ENCODE data around the gene MUC5AC. TPM values are rescaled to one million over a fixed set of nuclear protein-coding genes. Genes with fewer than 3 reads are reported as not detected.

The MUC5AC gene
- total RNA-seq, 1 experiment from 2014 or later = 51.2 TPM

DNA sequence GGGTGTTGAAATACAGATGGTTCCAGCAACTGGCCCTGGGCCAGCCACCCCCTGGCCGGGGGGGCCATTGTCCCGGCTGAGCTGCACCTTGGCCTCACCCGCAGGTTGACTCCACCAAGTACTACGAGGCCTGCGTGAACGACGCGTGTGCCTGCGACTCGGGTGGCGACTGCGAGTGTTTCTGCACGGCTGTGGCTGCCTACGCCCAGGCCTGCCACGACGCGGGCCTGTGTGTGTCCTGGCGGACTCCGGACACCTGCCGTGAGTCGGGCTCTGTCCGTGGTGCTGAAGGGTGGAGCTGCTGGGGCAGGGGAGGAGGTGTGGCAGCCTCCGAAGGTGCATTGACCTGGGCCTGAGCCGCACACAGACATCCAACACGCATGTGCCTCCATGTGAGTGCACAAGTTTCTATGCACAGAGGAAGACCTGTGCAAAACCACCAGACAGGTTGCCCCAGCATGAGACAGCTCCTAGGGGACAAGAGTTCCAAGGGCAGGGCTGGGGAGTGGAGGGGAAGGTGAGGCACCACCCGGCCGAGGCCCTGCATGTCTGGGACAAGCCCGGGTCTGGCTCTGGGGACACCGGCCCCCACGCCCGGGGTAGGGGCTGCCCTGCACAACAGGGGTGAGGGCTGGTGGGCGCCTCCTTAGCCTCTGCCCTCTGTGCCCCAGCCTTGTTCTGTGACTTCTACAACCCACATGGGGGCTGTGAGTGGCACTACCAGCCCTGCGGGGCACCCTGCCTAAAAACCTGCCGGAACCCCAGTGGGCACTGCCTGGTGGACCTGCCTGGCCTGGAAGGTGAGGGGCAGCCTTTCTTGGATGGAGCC lies 81.2 kb downstream of the MUC5AC start:
- CTCF ChIA-PET = interaction anchor here (0.6 kb wide), 1 partner anchor 15 kb away, joined by 3 read pairs; no protein-coding TSS in a partner anchor
- Mint-ChIP-seq H3K4me1 (ENCODE audit: low read depth, unreplicated experiment) (peaks cover 9% of the 10 kb centered on the region), H3K4me3 (ENCODE audit: low read depth, unreplicated experiment) (no peak overlapping the region), H3K9me3 (ENCODE audit: low read depth, unreplicated experiment) (peaks cover 3% of the 10 kb centered on the region), H3K27ac (ENCODE audit: unreplicated experiment) (no peak overlapping the region), H3K36me3 (ENCODE audit: insufficient read depth, unreplicated experiment) (peaks cover 9% of the 10 kb centered on the region), H3K27me3 (ENCODE audit: unreplicated experiment) (no peaks in the 10 kb centered on the region)
- TF ChIP-seq, protein P1, sequence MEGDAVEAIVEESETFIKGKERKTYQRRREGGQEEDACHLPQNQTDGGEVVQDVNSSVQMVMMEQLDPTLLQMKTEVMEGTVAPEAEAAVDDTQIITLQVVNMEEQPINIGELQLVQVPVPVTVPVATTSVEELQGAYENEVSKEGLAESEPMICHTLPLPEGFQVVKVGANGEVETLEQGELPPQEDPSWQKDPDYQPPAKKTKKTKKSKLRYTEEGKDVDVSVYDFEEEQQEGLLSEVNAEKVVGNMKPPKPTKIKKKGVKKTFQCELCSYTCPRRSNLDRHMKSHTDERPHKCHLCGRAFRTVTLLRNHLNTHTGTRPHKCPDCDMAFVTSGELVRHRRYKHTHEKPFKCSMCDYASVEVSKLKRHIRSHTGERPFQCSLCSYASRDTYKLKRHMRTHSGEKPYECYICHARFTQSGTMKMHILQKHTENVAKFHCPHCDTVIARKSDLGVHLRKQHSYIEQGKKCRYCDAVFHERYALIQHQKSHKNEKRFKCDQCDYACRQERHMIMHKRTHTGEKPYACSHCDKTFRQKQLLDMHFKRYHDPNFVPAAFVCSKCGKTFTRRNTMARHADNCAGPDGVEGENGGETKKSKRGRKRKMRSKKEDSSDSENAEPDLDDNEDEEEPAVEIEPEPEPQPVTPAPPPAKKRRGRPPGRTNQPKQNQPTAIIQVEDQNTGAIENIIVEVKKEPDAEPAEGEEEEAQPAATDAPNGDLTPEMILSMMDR (IDR thresholded peaks at IDR 0.05; ENCODE audit: unreplicated experiment) = no peak
- DNase-seq = no peak
- no TSS peak for BruUV-seq (replicated peaks)
- intact Hi-C loops (cut with micrococcal nuclease; ENCODE audit: unreplicated experiment) = loop anchor here (5.0 kb wide), 1 partner anchor 37 kb away; no protein-coding TSS in a partner anchor

DNA sequence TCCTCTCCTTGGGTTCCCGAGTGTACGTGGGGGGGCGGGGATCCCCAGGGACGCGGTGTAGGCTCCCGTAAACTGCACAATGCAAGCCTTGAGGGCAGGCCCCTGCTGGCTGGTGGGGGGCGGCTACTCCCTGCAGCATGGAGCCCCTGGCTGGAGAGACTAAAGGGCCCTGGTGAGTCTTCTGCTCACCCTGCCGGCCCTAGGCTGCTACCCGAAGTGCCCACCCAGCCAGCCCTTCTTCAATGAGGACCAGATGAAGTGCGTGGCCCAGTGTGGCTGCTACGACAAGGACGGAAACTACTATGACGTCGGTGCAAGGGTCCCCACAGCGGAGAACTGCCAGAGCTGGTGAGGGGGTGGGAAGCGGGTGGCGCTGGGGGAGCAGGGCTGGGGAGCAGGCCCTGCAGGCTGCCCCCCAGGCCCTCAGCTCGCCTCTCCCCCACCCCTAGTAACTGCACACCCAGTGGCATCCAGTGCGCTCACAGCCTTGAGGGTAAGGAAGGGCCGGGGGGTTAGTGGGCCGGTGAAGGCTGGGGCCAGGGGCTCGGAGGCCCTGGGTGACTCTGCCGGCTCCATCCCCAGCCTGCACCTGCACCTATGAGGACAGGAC lies 81.9 kb downstream of the MUC5AC start:
- DNase-seq = no peak
- Mint-ChIP-seq H3K27me3 (ENCODE audit: unreplicated experiment) (no peaks in the 10 kb centered on the region), H3K4me1 (ENCODE audit: low read depth, unreplicated experiment) (peaks cover 9% of the 10 kb centered on the region), H3K4me3 (ENCODE audit: low read depth, unreplicated experiment) (no peak overlapping the region), H3K9me3 (ENCODE audit: low read depth, unreplicated experiment) (peaks cover 3% of the 10 kb centered on the region), H3K27ac (ENCODE audit: unreplicated experiment) (no peak overlapping the region), H3K36me3 (ENCODE audit: insufficient read depth, unreplicated experiment) (peaks cover 12% of the 10 kb centered on the region)
- BruUV-seq (replicated peaks) = no TSS peak
- intact Hi-C loops (cut with micrococcal nuclease; ENCODE audit: unreplicated experiment) = loop anchor here (5.0 kb wide), 1 partner anchor 37 kb away; no protein-coding TSS in a partner anchor
- TF ChIP-seq, protein P1 (IDR thresholded peaks at IDR 0.05; ENCODE audit: unreplicated experiment) = no peak
- CTCF ChIA-PET = no interaction called here

- peaks cover 13% of the 10 kb centered on the region for H3K36me3 Mint-ChIP-seq (ENCODE audit: insufficient read depth, unreplicated experiment)
- no peak overlapping the region for H3K27ac Mint-ChIP-seq (ENCODE audit: unreplicated experiment)
- H3K4me1 Mint-ChIP-seq (ENCODE audit: low read depth, unreplicated experiment) = peaks cover 9% of the 10 kb centered on the region
- H3K4me3 Mint-ChIP-seq (ENCODE audit: low read depth, unreplicated experiment) = no peak overlapping the region
- intact Hi-C loops (cut with micrococcal nuclease; ENCODE audit: unreplicated experiment) = no loop called here
- peaks cover 3% of the 10 kb centered on the region for H3K9me3 Mint-ChIP-seq (ENCODE audit: low read depth, unreplicated experiment)
- BruUV-seq (replicated peaks) = no TSS peak
- CTCF ChIA-PET = no interaction called here
- H3K27me3 Mint-ChIP-seq (ENCODE audit: unreplicated experiment) = no peaks in the 10 kb centered on the region
- DNase-seq = no peak
- TF ChIP-seq, protein P1 (IDR thresholded peaks at IDR 0.05; ENCODE audit: unreplicated experiment) = no peak
Measured at GRCh38 chr11:1240771-1241170, 83.0 kb downstream of the MUC5AC start.

- peaks cover 3% of the 10 kb centered on the region for H3K9me3 Mint-ChIP-seq (ENCODE audit: low read depth, unreplicated experiment)
- CTCF ChIA-PET = no interaction called here
- TF ChIP-seq, protein P1 (IDR thresholded peaks at IDR 0.05; ENCODE audit: unreplicated experiment) = no peak
- peaks cover 9% of the 10 kb centered on the region for H3K4me1 Mint-ChIP-seq (ENCODE audit: low read depth, unreplicated experiment)
- intact Hi-C loops (cut with micrococcal nuclease; ENCODE audit: unreplicated experiment) = no loop called here
- H3K36me3 Mint-ChIP-seq (ENCODE audit: insufficient read depth, unreplicated experiment) = peaks cover 13% of the 10 kb centered on the region
- no peak overlapping the region for H3K4me3 Mint-ChIP-seq (ENCODE audit: low read depth, unreplicated experiment)
- H3K27ac Mint-ChIP-seq (ENCODE audit: unreplicated experiment) = no peak overlapping the region
- no TSS peak for BruUV-seq (replicated peaks)
- no peak for DNase-seq
- H3K27me3 Mint-ChIP-seq (ENCODE audit: unreplicated experiment) = no peaks in the 10 kb centered on the region
Measured at GRCh38 chr11:1241706-1242105, 84.0 kb downstream of the MUC5AC start.
